Measurements from ENCODE around the gene AAR2.

AAR2 gene

GRCh38 chr20:36218380-36219064, 17.8 kb upstream of the AAR2 start:
- no peak for DNase-seq (ENCODE audit: low read depth)

DNA sequence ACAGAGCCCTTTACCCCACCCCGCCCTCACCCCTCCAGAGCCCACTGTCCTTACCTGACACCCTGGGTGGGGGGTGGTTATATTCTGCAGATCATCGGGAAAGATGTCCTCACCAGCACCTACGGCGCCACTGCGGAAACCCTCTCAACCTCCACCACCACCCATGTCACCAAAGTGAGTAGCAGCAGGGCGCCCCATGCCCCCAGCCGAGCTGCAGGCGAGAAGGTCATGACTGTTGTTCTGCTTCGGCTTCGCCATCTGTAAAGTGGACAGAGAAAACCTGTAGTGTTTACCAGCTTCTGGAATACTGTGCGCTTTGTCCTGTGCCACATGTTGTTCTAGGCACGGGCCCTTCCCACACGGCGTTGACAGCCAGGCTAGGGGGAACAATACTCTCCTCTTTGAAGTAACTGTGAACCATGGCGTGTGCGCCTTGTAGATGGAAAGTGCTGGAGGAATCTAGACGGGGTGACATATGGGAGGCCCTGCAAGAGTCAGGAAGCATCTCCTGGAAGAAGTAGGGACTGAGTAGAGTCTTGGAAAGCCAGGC, 16.5 kb upstream of the AAR2 start:
- no peak for DNase-seq (ENCODE audit: low read depth)

GRCh38 chr20:36225666-36226065, 10.6 kb upstream of the AAR2 start:
- no peak for DNase-seq (ENCODE audit: low read depth)

DNA sequence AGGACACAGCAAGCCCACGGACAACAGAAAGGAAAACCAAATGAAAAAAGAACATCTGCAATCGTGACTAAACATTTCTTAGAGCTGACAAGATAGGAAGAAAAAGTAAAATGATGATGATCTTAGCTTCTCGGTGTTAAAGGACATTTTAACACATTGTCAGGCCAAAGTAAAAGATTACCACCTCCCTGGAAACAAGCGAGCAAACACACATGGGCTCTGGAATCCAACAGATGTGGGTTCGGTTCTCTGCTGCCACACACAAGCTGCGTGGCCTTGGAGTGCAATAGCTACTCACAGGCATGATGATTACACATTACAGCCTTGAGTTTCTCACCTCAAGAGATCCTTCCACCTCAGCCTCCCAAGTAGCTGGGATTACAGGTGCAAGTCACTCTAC, 7.5 kb upstream of the AAR2 start:
- no peak for DNase-seq (ENCODE audit: low read depth)

DNA sequence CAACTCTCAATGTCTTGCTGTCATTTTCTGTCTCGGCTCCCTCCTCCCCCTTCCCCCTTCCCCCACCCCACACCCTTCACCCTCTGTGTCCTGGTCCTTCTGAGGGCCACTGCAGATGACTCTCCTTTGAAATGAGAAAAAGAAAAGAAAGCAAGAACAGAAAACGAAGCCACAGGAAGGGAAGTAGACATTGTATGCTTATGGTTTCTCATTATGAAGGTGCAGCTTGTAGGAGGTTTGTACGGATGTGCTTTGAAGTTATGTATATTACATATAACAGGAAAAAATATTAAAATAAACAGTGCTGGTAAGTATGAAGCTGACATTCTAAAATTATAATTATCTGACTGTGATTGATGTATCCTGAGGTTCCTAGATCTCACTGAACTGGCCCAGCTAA, 6.3 kb upstream of the AAR2 start:
- DNase-seq (ENCODE audit: low read depth), result no peak

GRCh38 chr20:36231331-36231730, 4.9 kb upstream of the AAR2 start:
- DNase-seq (ENCODE audit: low read depth), result no peak

GRCh38 chr20:36234771-36235320, 1.4 kb upstream of the AAR2 start:
- DNase-seq (ENCODE audit: low read depth), result no peak

DNA sequence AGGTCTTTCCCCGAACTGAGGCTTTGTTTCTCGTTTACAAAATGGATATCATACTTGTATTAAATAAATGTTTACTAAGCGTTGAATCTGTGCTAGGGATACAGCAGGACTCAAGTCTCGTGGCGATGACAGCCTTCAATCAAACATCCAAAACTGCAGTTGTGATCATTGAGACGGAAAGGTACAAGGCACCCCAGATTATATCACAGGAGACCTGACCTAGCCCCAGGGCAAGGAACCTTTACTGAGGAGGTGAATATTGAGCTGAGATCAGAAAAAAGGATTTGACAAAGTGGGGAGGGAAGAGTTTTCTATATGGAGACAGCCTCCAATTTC, 476 bp downstream of the AAR2 start:
- no peak for DNase-seq (ENCODE audit: low read depth)

DNA sequence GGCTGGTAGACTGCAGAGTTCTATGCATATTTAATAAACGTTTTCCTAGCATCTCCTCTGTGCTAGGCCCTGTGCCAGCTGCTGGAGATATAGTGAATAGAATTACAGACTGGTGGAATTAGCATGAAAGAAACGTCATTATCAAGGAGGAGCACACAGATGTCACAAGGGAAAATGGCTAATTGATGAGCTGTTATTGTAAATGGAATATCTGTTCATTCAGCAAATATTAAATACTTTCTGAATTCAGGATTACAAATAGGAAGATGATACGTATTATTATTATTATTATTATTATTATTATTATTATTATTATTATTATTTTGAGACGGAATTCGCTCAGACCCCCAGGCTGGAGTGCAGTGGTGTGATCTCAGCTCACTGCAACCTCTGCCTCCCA, 1.2 kb downstream of the AAR2 start:
- no peak for DNase-seq (ENCODE audit: low read depth)

DNA sequence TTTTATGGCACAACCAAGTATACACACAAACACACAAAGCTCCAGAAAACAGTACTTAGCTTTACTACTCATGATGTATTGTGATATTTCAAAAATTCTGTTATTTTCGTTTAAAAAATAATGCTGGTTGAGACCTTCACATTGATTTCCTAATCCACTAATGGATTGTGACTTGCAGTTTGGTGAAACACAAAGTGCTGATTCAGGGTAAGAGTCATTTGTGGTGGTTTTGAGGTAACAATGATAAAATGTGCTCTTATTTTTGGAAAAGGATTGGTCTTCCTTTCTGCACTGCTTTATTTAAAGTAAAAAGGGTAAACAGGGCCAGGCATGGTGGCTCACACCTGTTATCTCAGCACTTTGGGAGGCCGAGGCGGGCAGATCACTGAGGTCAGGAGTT, 1.9 kb downstream of the AAR2 start:
- DNase-seq (ENCODE audit: low read depth), result no peak

DNA sequence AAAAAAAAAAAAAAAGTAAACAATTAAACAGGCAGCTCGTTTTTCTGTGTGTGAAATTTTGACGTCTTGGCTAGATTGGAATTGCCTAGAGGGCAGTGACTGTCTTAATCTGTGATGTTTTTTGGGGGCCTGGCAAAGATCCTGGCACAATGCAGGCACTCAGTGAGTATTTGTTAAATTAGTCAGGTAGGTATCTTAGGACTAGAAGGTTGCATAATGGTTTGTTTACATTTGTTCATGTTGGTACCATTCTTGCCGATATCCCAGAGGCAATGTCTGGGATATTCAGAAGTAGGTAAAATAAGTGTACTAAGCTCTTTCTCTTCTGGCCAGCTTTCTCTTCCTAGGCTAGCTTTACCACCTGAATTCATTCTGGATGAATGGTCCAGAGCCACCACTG, 2.5 kb downstream of the AAR2 start:
- DNase-seq (ENCODE audit: low read depth), result no peak

GRCh38 chr20:36240076-36240475, 3.8 kb downstream of the AAR2 start:
- DNase-seq (ENCODE audit: low read depth), result no peak

DNA sequence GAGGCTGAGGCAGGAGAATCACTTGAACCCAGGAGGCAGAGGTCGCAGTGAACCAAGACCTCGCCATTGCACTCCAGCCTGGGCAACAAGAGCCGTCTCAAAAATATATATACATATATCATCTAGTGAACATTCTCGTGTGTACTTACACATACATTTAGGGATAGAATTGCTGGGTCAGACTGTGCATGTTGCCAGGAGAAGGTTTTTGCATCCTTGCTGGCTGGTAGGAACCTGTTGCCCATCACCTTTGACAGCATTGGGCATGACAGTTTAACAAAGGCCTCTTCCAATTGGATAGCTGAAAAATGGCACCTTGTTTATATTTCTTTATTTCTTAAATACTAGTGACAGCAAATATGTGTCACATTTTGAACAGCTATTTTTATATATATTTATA, 5.4 kb downstream of the AAR2 start:
- DNase-seq (ENCODE audit: low read depth), result no peak

DNA sequence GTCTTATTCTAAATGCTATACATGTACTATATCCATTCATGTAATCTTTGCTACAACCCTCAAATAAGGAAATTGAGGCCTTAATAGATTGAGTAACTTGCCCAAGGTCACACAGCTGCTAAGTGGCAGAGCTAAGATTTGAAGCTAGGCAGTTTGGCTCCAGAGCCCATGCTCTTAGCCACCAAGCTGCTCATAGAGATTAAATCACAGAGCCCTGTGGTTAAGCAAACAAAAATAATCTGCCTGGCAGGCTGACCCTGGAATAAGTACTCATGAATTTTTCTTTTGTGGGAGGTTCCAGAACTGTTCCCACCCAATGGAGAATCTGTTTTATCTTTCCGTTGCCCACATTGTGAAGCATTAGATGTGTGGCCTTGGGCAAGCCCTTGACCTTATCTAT, 7.4 kb downstream of the AAR2 start:
- no peak for DNase-seq (ENCODE audit: low read depth)

DNA sequence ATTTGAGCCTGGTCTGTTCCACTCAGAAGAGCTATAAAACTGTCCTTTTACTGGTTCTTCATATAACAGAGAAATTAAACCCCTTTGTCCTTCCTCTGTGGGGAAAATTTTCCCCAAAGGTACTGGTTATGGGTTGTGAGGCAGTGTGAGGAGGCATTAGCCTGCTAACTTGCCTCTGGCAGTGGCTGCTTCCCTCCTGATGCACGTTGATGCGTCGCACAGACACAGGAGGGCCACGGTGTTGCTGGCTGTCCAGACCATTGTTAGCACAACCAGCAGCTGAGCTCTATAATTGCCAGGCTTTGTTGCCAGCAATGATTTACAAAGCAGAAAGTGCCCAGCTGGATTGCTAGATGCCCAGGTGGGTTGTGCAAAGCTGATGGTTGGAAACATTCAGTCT, 10.1 kb downstream of the AAR2 start:
- no peak for DNase-seq (ENCODE audit: low read depth)

- no peak for DNase-seq (ENCODE audit: low read depth)
Measured at GRCh38 chr20:36248836-36249235, 12.6 kb downstream of the AAR2 start.

DNA sequence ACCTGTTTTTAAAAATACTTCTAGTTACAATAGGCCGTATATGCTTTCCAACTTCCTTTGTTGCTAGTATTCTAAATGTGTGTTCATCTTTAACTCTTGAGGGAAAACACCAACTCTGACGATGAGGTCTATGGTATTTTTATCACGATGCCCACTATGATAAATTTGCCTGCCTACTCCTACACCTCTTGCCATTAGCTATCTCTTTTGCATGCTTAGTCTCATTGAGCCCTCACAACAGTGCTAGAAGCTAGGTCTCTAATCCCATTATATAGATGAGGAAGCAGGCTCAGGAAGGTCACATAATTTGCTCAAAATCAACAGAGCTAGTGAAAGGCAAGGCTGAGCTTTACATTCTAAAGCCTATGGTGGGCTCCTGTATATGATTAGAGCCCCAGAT, 13.2 kb downstream of the AAR2 start:
- DNase-seq (ENCODE audit: low read depth), result no peak

DNA sequence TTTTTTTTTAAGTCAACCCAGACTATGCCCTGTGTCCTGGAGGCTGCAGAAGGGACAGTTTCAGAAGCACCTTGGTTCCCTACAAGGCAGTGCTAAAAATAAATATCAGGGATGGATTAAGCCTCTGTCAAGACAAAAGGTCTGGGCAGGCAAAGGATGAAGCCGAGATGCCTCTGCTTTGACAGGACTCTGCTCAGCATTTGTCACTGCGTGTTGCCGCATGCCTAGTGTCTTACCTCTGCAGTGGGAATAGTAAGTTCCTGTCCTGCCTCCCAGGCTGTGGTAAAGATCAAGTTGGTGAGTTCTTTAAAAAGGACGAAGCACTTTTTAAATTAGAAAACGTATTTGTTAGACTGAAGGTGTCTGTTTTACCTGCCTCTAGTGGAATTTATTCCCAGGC, 15.1 kb downstream of the AAR2 start:
- no peak for DNase-seq (ENCODE audit: low read depth)

- no peak for DNase-seq (ENCODE audit: low read depth)
Measured at GRCh38 chr20:36252511-36252910, 16.2 kb downstream of the AAR2 start.

- no peak for DNase-seq (ENCODE audit: low read depth)
Measured at GRCh38 chr20:36253036-36253435, 16.8 kb downstream of the AAR2 start.

DNA sequence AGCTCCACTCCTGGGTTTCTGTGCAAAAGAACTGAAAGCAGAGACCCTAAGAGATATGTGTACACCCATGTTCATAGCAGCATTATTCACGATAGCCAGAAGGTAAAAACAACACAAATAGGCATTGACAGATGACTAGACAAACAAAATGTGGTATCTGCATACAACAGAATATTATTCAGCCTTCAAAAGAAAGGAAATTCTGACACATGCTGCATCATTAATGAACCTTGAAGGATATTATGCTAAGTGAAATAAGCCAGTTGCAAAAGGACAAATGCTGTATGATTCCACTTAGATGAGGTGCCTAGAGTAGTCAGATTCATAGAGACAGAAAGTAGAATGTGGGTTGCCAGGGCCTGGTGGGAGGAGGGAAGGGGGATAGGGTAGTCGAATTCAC, 17.8 kb downstream of the AAR2 start:
- DNase-seq (ENCODE audit: low read depth), result no peak

- DNase-seq (ENCODE audit: low read depth), result no peak
Measured at GRCh38 chr20:36255445-36255844, 19.2 kb downstream of the AAR2 start.

DNA sequence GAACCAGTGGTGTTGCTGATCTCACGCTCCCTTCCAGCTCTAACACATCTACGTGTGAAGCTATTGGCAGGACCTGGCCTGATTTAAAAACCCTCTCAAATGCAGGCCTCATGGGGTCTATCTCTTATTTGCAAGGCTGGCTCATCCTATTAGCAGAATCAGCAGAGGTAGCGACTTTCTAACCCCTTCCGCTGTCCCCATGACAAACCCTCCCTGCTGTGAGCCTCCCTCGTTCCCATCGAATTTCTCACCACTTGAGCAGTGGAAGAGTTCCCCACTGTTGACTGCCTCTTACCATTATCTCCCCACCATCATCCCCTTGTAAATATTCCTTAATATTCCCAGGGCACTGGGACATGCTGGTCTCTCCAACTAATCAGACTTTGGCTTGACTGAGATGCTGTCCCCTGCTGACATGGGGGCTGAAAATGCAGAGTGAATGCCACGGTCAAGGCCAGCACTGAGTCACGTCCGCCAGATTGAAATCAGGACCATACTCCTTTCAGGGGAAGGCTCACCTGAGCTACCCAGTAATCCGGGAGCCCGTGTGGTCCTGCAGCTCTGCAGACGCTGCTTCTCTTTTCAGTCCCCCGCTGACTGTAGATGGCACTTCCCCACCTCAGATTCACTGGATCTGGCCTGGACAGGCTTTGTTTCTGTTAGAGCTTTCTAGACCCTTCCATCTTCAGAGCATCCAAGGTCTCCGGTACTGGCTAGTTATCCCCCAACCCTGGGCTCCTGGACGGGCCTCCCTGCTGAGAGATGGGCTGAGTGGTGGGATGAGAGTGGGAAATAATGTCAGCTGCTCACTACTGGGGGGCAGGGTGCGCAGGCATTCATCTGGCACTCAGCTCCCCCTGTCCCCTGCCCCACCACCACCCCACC, 23.1 kb downstream of the AAR2 start:
- no peak for DNase-seq (ENCODE audit: low read depth)

All from activated T-cell treated with anti-CD3 and anti-CD28 coated beads for 48 hours (primary cell).